ENCODE results near the gene PDZD11.

- TF ChIP-seq MTA2 (IDR thresholded peaks at IDR 0.05; ENCODE audit: low read depth) (no peak), RFX7 (CRISPR knock-in tag; IDR thresholded peaks at IDR 0.05) (no peak), HCFC1 (IDR thresholded peaks at IDR 0.05; ENCODE audit: low read depth, low read length) (no peak), CTCF (IDR thresholded peaks at IDR 0.05 in 2 of 3, conservative IDR thresholded peaks at IDR 0.05 in 1 of 3; ENCODE audit: insufficient read depth in 2 of 3, low read depth in 1 of 3, low read length in 3 of 3) (peak; percentile 73 to 79 (median 79)), RCOR1 (IDR thresholded peaks at IDR 0.05; ENCODE audit: borderline replicate concordance in 1 of 2, low read depth in 2 of 2, low read length in 2 of 2) (0 out of 4 replicates have a peak, but pooled peaks of 1 of the 2 experiments have one; percentile 29)
These were observed 26.7 kb downstream of the PDZD11 start for GRCh38 chrX:70262952-70263567.
